HepG2 (cell line): ENCODE measurements around the gene HLF. TPM values are rescaled to one million over a fixed set of nuclear protein-coding genes. Genes with fewer than 3 reads are reported as not detected.
A peak's percentile ranks its signal among the peaks of the same experiment; 100 is the strongest.

Source experiments
- DR1 ChIP-seq: sonication (generic); formaldehyde crosslinking; IDR thresholded peaks from 2 replicates; pipeline ENCODE4 v1.8.0; 2021; ENCODE audit warnings: mild to moderate bottlenecking, missing genetic modification reagents, inconsistent platforms
- FOXP1 ChIP-seq, 2 experiments: fragments of 450-650 bp in 1 of 2; IDR thresholded peaks; 2 replicates each; pipeline ENCODE4 v1.6.1; 2017 to 2018; ENCODE audit warnings: antibody characterized with exemption in 1 of 2
- KDM1A ChIP-seq: IDR thresholded peaks from 2 replicates; pipeline ENCODE4 v1.6.1; 2016; ENCODE audit warnings: missing compliant biosample characterization
- PAX8 ChIP-seq: sonication (generic); formaldehyde crosslinking; IDR thresholded peaks from 2 replicates; pipeline ENCODE4 v1.8.0; 2022; ENCODE audit warnings: mild to moderate bottlenecking, missing genetic modification reagents, borderline replicate concordance
- PCBP2 ChIP-seq: fragments of 200-400 bp; formaldehyde crosslinking; optimal IDR thresholded peaks from 2 replicates; pipeline ENCODE3; 2018; ENCODE audit warnings: low read length, low read depth; ENCODE audit not compliant: poor library complexity, severe bottlenecking
- SIN3A ChIP-seq: IDR thresholded peaks from 2 replicates; pipeline ENCODE4 v1.6.1; 2011; ENCODE audit warnings: low read depth, mild to moderate bottlenecking, control low read depth, low read length, borderline replicate concordance
- TCF12 ChIP-seq, 2 experiments: fragments of 450-650 bp in 1 of 2; sonication (generic) in 1 of 2; formaldehyde crosslinking in 1 of 2; IDR thresholded peaks; 2 replicates each; pipeline versions ENCODE4 v1.6.1 to v1.8.0; 2017 to 2022; ENCODE audit warnings: antibody characterized with exemption in 1 of 2, mild to moderate bottlenecking in 1 of 2, missing genetic modification reagents in 1 of 2, moderate library complexity in 1 of 2
- ZBTB21 ChIP-seq: sonication (generic); formaldehyde crosslinking; IDR thresholded peaks from 2 replicates; pipeline ENCODE4 v1.4.0; 2020; ENCODE audit warnings: missing genetic modification reagents
- ZFP36L2 ChIP-seq: sonication (generic); formaldehyde crosslinking; IDR thresholded peaks from 2 replicates; pipeline ENCODE4 v1.4.0; 2020; ENCODE audit warnings: missing genetic modification reagents
- ZFX ChIP-seq: sonication (generic); formaldehyde crosslinking; IDR thresholded peaks from 2 replicates; pipeline ENCODE4 v1.4.0; 2020; ENCODE audit warnings: mild to moderate bottlenecking, low read depth, missing genetic modification reagents, moderate library complexity
- ZNF337 ChIP-seq: sonication (generic); formaldehyde crosslinking; IDR thresholded peaks from 2 replicates; pipeline ENCODE4 v1.5.1; 2020; ENCODE audit warnings: missing genetic modification reagents, low read depth, mild to moderate bottlenecking, borderline replicate concordance
- ZNF383 ChIP-seq: sonication (generic); formaldehyde crosslinking; IDR thresholded peaks from 2 replicates; pipeline ENCODE4 v1.4.0; 2020; ENCODE audit warnings: missing genetic modification reagents, mild to moderate bottlenecking, borderline replicate concordance
- ZNF446 ChIP-seq: sonication (generic); formaldehyde crosslinking; IDR thresholded peaks from 2 replicates; pipeline ENCODE4 v1.5.0; 2020; ENCODE audit warnings: mild to moderate bottlenecking, missing genetic modification reagents
- ZNF746 ChIP-seq: sonication (generic); formaldehyde crosslinking; IDR thresholded peaks from 2 replicates; pipeline ENCODE4 v1.8.0; 2022; ENCODE audit warnings: mild to moderate bottlenecking, missing genetic modification reagents
- ZNF816 ChIP-seq: sonication (generic); formaldehyde crosslinking; IDR thresholded peaks from 2 replicates; pipeline ENCODE4 v1.8.0; 2022; ENCODE audit warnings: missing genetic modification reagents, mild to moderate bottlenecking, borderline replicate concordance
- polyA plus RNA-seq, 8 experiments: library from polyadenylated mRNA; depleted of rRNA in 3 of 8; stranded (reverse) in 7 of 8; unstranded in 1 of 8; fragments of >200 nt; fragmentation: Illumina TruSeq in 4 of 8; extraction: Trizol in 4 of 8; gene quantifications; 2 replicates each; pipeline versions ENCODE4 v1.2.1 to v1.2.3, GENCODE V29; 2011 to 2016; ENCODE audit warnings: low read depth in 4 of 8, missing spikeins in 1 of 8, mixed read lengths in 1 of 8; ENCODE audit not compliant: insufficient read depth in 1 of 8
- total RNA-seq, 5 experiments: library from RNA; depleted of rRNA; stranded (reverse); fragments of >200 nt; fragmentation: Illumina TruSeq; extraction: Trizol; gene quantifications; 2 replicates each; pipeline ENCODE4 v1.2.3, GENCODE V29; 2016; ENCODE audit warnings: low read depth in 1 of 5
- TF ChIP-seq, protein P1 (sequence below): sonication (generic); formaldehyde crosslinking; IDR thresholded peaks from 2 replicates; pipeline ENCODE4 v1.4.0; 2020; ENCODE audit warnings: mild to moderate bottlenecking, missing genetic modification reagents
- TF ChIP-seq, protein P2 (sequence below): sonication (generic); formaldehyde crosslinking; IDR thresholded peaks from 2 replicates; pipeline ENCODE4 v1.4.0; 2020; ENCODE audit warnings: missing genetic modification reagents, mild to moderate bottlenecking, borderline replicate concordance
- TF ChIP-seq, protein P3 (sequence below): sonication (generic); formaldehyde crosslinking; IDR thresholded peaks from 2 replicates; pipeline ENCODE4 v1.5.1; 2020; ENCODE audit warnings: missing genetic modification reagents, mild to moderate bottlenecking, borderline replicate concordance
- TF ChIP-seq, protein P4 (sequence below): sonication (generic); formaldehyde crosslinking; conservative IDR thresholded peaks from 2 replicates; pipeline ENCODE4 v1.8.0; 2022; ENCODE audit warnings: mild to moderate bottlenecking, moderate library complexity, missing genetic modification reagents

Gene HLF
- total and polyA plus RNA-seq, 2 of the 13 experiments (the other 11 are each of a cell fraction or from before 2014, with no cell fraction given): 202 to 346 TPM

DNA sequence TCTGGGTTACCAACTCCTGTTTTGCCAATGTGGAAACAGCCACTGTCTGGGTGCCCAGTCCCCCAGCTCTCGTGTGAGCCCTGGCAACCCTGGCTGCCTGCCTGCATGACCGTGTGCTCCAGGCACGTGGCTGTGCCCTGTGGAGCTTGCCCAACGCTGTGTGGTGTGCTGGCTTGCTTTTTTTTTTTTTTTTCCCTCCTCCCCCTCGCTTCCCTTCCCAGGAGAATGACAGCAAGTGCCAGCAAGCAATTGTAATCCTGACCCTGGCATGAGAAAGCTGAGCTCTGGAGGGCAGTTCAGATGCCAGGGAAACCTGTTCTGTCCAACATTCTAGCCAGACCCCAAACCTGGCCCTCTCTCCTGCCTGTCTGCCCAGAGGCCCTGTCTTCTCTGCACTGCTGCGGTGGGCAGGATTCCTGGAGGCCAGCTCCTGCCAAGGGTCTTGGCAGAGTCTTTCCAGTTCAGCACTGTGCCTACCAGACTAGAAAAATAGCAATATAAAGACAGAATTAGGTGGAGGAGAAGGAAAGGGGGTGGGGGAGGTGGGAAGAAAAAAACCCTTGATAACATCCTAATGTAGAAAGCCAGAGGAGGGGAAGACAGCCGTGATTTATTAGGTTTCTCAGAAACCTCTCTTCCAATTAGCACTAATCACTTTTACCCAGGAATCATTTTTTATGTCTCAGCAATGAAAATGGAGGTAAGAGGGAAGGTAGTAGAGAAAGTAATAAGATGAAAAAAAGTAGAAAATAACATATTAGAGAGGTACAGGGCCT is 9.0 kb downstream of the HLF start (continued):
- TF ChIP-seq, protein P1, sequence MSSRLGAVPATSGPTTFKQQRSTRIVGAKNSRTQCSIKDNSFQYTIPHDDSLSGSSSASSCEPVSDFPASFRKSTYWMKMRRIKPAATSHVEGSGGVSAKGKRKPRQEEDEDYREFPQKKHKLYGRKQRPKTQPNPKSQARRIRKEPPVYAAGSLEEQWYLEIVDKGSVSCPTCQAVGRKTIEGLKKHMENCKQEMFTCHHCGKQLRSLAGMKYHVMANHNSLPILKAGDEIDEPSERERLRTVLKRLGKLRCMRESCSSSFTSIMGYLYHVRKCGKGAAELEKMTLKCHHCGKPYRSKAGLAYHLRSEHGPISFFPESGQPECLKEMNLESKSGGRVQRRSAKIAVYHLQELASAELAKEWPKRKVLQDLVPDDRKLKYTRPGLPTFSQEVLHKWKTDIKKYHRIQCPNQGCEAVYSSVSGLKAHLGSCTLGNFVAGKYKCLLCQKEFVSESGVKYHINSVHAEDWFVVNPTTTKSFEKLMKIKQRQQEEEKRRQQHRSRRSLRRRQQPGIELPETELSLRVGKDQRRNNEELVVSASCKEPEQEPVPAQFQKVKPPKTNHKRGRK (CRISPR knock-in tag): no peak
- TF ChIP-seq DR1 (no peak), ZNF446 (CRISPR knock-in tag) (0 out of 2 replicates have a peak, but pooled peaks have one; percentile 11), ZNF383 (CRISPR knock-in tag) (0 out of 2 replicates have a peak, but pooled peaks have one; percentile 45), TCF12 (IDR thresholded peaks at IDR 0.05) (no peak), TCF12 (CRISPR knock-in tag; IDR thresholded peaks at IDR 0.05) (peak; percentile 42; the same call in 1 of the 2 replicates), ZNF337 (CRISPR knock-in tag) (no peak), SIN3A (0 out of 2 replicates have a peak, but pooled peaks have one; percentile 44), FOXP1 (IDR thresholded peaks at IDR 0.05) (no peak), FOXP1 (CRISPR knock-in tag; IDR thresholded peaks at IDR 0.05) (no peak), PCBP2 (no peak), ZFP36L2 (CRISPR knock-in tag) (no peak), PAX8 (CRISPR knock-in tag) (0 out of 2 replicates have a peak, but pooled peaks have one; percentile 67), ZNF746 (CRISPR knock-in tag) (no peak; the same call in 1 of the 2 replicates), KDM1A (CRISPR knock-in tag) (no peak), ZBTB21 (CRISPR knock-in tag) (no peak), ZNF816 (CRISPR knock-in tag) (peak; percentile 31; the same call in 1 of the 2 replicates), ZFX (CRISPR knock-in tag) (peak; percentile 54; the same call in 1 of the 2 replicates)
- TF ChIP-seq, protein P2, sequence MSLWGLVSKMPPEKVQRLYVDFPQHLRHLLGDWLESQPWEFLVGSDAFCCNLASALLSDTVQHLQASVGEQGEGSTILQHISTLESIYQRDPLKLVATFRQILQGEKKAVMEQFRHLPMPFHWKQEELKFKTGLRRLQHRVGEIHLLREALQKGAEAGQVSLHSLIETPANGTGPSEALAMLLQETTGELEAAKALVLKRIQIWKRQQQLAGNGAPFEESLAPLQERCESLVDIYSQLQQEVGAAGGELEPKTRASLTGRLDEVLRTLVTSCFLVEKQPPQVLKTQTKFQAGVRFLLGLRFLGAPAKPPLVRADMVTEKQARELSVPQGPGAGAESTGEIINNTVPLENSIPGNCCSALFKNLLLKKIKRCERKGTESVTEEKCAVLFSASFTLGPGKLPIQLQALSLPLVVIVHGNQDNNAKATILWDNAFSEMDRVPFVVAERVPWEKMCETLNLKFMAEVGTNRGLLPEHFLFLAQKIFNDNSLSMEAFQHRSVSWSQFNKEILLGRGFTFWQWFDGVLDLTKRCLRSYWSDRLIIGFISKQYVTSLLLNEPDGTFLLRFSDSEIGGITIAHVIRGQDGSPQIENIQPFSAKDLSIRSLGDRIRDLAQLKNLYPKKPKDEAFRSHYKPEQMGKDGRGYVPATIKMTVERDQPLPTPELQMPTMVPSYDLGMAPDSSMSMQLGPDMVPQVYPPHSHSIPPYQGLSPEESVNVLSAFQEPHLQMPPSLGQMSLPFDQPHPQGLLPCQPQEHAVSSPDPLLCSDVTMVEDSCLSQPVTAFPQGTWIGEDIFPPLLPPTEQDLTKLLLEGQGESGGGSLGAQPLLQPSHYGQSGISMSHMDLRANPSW (CRISPR knock-in tag): no peak
- TF ChIP-seq, protein P3, sequence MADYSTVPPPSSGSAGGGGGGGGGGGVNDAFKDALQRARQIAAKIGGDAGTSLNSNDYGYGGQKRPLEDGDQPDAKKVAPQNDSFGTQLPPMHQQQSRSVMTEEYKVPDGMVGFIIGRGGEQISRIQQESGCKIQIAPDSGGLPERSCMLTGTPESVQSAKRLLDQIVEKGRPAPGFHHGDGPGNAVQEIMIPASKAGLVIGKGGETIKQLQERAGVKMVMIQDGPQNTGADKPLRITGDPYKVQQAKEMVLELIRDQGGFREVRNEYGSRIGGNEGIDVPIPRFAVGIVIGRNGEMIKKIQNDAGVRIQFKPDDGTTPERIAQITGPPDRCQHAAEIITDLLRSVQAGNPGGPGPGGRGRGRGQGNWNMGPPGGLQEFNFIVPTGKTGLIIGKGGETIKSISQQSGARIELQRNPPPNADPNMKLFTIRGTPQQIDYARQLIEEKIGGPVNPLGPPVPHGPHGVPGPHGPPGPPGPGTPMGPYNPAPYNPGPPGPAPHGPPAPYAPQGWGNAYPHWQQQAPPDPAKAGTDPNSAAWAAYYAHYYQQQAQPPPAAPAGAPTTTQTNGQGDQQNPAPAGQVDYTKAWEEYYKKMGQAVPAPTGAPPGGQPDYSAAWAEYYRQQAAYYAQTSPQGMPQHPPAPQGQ: no peak; the same call in 1 of the 2 replicates
- TF ChIP-seq, protein P4, sequence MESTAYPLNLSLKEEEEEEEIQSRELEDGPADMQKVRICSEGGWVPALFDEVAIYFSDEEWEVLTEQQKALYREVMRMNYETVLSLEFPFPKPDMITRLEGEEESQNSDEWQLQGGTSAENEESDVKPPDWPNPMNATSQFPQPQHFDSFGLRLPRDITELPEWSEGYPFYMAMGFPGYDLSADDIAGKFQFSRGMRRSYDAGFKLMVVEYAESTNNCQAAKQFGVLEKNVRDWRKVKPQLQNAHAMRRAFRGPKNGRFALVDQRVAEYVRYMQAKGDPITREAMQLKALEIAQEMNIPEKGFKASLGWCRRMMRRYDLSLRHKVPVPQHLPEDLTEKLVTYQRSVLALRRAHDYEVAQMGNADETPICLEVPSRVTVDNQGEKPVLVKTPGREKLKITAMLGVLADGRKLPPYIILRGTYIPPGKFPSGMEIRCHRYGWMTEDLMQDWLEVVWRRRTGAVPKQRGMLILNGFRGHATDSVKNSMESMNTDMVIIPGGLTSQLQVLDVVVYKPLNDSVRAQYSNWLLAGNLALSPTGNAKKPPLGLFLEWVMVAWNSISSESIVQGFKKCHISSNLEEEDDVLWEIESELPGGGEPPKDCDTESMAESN: 0 out of 2 replicates have a peak, but pooled peaks have one; percentile 22
